ENCODE measurements around the gene DCLK2.

DNA sequence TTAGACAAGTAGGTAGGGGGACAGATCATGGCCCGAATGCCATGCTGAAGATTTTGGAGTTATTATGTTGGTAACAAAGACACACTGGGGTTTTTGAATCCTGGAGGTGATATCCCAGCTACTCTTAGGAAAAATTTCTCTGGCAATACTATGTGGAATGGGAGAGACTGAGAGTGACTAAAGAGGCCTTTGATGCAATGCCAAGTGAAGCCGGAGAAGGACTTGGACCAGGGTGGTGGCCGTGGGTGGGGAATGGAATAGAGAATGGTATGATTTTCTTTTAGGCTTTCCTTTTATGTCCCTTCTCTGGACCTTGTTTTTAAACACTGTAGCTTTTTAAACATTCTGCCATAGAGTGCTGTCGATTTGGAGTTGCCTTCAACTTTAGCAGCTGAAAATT, 141.6 kb downstream of the DCLK2 start:
- TF ChIP-seq, protein P1, sequence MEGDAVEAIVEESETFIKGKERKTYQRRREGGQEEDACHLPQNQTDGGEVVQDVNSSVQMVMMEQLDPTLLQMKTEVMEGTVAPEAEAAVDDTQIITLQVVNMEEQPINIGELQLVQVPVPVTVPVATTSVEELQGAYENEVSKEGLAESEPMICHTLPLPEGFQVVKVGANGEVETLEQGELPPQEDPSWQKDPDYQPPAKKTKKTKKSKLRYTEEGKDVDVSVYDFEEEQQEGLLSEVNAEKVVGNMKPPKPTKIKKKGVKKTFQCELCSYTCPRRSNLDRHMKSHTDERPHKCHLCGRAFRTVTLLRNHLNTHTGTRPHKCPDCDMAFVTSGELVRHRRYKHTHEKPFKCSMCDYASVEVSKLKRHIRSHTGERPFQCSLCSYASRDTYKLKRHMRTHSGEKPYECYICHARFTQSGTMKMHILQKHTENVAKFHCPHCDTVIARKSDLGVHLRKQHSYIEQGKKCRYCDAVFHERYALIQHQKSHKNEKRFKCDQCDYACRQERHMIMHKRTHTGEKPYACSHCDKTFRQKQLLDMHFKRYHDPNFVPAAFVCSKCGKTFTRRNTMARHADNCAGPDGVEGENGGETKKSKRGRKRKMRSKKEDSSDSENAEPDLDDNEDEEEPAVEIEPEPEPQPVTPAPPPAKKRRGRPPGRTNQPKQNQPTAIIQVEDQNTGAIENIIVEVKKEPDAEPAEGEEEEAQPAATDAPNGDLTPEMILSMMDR (conservative IDR thresholded peaks at IDR 0.05; ENCODE audit: low read length), result no peak
- TF ChIP-seq EZH2phosphoT487 (IDR thresholded peaks at IDR 0.05; ENCODE audit: borderline replicate concordance, low read depth, low read length), result no peak

Data from OCI-LY7 (cell line).